ENCODE data around the gene ZCCHC10.
"Not testable (repeated sequence)": the region's sequence is repeated elsewhere in the genome, so short reads cannot be mapped to it uniquely, and the experiment has no call there.

ZCCHC10 gene

GRCh38 chr5:133017964-133018363, 8.4 kb downstream of the ZCCHC10 start:
- no peak overlapping the region for H3K4me3 Mint-ChIP-seq

GRCh38 chr5:133015466-133015865, 10.9 kb downstream of the ZCCHC10 start:
- Mint-ChIP-seq H3K27ac (no peak overlapping the region), H3K4me1 (peaks cover 5% of the 10 kb centered on the region), H3K9me3 (peaks cover 13% of the 10 kb centered on the region), H3K27me3 (ENCODE audit: low read depth, poor library complexity) (no peaks in the 10 kb centered on the region), H3K36me3 (ENCODE audit: low read depth) (peaks cover 63% of the 10 kb centered on the region), H3K4me3 (no peak overlapping the region)
- no peak for DNase-seq
- TF ChIP-seq, protein P1, sequence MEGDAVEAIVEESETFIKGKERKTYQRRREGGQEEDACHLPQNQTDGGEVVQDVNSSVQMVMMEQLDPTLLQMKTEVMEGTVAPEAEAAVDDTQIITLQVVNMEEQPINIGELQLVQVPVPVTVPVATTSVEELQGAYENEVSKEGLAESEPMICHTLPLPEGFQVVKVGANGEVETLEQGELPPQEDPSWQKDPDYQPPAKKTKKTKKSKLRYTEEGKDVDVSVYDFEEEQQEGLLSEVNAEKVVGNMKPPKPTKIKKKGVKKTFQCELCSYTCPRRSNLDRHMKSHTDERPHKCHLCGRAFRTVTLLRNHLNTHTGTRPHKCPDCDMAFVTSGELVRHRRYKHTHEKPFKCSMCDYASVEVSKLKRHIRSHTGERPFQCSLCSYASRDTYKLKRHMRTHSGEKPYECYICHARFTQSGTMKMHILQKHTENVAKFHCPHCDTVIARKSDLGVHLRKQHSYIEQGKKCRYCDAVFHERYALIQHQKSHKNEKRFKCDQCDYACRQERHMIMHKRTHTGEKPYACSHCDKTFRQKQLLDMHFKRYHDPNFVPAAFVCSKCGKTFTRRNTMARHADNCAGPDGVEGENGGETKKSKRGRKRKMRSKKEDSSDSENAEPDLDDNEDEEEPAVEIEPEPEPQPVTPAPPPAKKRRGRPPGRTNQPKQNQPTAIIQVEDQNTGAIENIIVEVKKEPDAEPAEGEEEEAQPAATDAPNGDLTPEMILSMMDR (IDR thresholded peaks at IDR 0.05), result no peak

More at GRCh38 chr5:133017964-133018363, 8.4 kb downstream of the ZCCHC10 start:
- TF ChIP-seq, protein P1 (IDR thresholded peaks at IDR 0.05), result no peak
- H3K36me3 Mint-ChIP-seq (ENCODE audit: low read depth), result peaks cover 64% of the 10 kb centered on the region
- no peaks in the 10 kb centered on the region for H3K9me3 Mint-ChIP-seq
- H3K27me3 Mint-ChIP-seq (ENCODE audit: low read depth, poor library complexity), result no peaks in the 10 kb centered on the region
- no peak for DNase-seq
- no peak overlapping the region for H3K27ac Mint-ChIP-seq
- H3K4me1 Mint-ChIP-seq, result peaks cover 5% of the 10 kb centered on the region

DNA sequence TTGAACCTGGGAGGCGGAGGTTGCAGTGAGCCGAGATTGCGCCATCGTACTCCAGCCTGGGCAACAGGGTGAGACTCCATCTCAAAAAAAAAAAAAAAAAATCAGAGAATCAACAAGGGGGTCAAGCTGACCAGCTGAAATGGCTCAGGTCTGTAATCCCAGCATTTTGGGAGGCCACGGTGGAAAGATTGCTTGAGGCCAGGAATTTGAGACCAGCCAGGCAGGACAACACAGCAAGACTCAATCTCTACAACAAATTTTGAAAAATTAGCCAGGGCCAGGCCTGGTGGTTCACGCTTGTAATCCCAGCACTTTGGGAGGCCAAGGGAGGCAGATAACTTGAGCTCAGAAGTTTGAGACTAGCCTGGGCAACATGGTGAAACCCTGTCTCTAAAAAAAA, 17.9 kb downstream of the ZCCHC10 start:
- Mint-ChIP-seq H3K9me3 (peaks cover 23% of the 10 kb centered on the region), H3K36me3 (ENCODE audit: low read depth) (peaks cover 56% of the 10 kb centered on the region)
- H3K27ac Mint-ChIP-seq; H3K27me3 Mint-ChIP-seq (ENCODE audit: low read depth, poor library complexity); H3K4me1 Mint-ChIP-seq; H3K4me3 Mint-ChIP-seq; DNase-seq: not testable (repeated sequence)

GRCh38 chr5:133006653-133007052, 19.7 kb downstream of the ZCCHC10 start:
- no peak for DNase-seq
- Mint-ChIP-seq H3K27ac (no peak overlapping the region), H3K4me3 (no peak overlapping the region), H3K4me1 (no peaks in the 10 kb centered on the region), H3K9me3 (peaks cover 16% of the 10 kb centered on the region), H3K27me3 (ENCODE audit: low read depth, poor library complexity) (no peaks in the 10 kb centered on the region), H3K36me3 (ENCODE audit: low read depth) (peaks cover 54% of the 10 kb centered on the region)
- TF ChIP-seq, protein P1 (IDR thresholded peaks at IDR 0.05), result no peak

- no peak for DNase-seq
- Mint-ChIP-seq H3K9me3 (no peaks in the 10 kb centered on the region), H3K36me3 (ENCODE audit: low read depth) (peaks cover 15% of the 10 kb centered on the region), H3K4me1 (no peaks in the 10 kb centered on the region), H3K27me3 (ENCODE audit: low read depth, poor library complexity) (peaks cover 2% of the 10 kb centered on the region), H3K27ac (no peak overlapping the region), H3K4me3 (no peak overlapping the region)
- TF ChIP-seq, protein P1 (IDR thresholded peaks at IDR 0.05), result no peak
Measured at GRCh38 chr5:132999246-132999645, 27.1 kb downstream of the ZCCHC10 start.

- no peaks in the 10 kb centered on the region for H3K4me1 Mint-ChIP-seq
- DNase-seq, result no peak
- H3K9me3 Mint-ChIP-seq, result no peaks in the 10 kb centered on the region
- no peak overlapping the region for H3K27ac Mint-ChIP-seq
- H3K4me3 Mint-ChIP-seq, result no peak overlapping the region
- peaks cover 2% of the 10 kb centered on the region for H3K27me3 Mint-ChIP-seq (ENCODE audit: low read depth, poor library complexity)
- H3K36me3 Mint-ChIP-seq (ENCODE audit: low read depth), result peaks cover 15% of the 10 kb centered on the region
- TF ChIP-seq, protein P1 (IDR thresholded peaks at IDR 0.05), result no peak
Measured at GRCh38 chr5:132998556-132998955, 27.8 kb downstream of the ZCCHC10 start.
